Measurements from ENCODE around the gene GPRC5C. TPM values are rescaled to one million over a fixed set of nuclear protein-coding genes. Genes with fewer than 3 reads are reported as not detected.

The GPRC5C gene
- total and polyA plus RNA-seq, 9 of the 15 experiments (the other 6 are each of a cell fraction or from before 2014, with no cell fraction given) = 0.28 to 9.0 (median 4.1) TPM

- TF ChIP-seq CEBPG (CRISPR knock-in tag; IDR thresholded peaks at IDR 0.05) = no peak
- no peak for TF ChIP-seq CEBPG (tag; conservative IDR thresholded peaks at IDR 0.05 in 1 of 2, IDR thresholded peaks at IDR 0.05 in 1 of 2)
- no peak for TF ChIP-seq CREB3L1 (IDR thresholded peaks at IDR 0.05; ENCODE audit: borderline replicate concordance, low read depth)
- TF ChIP-seq ZNF146 (CRISPR knock-in tag; IDR thresholded peaks at IDR 0.05; ENCODE audit: unreplicated experiment) = no peak
- no peak for TF ChIP-seq TBL1XR1 (IDR thresholded peaks at IDR 0.05; ENCODE audit: low read length in 2 of 2)
- peak; percentile 43; the same call in 1 of the 2 replicates for TF ChIP-seq C11orf30 (IDR thresholded peaks at IDR 0.05; ENCODE audit: low read depth)
- TF ChIP-seq SOX6 (IDR thresholded peaks at IDR 0.05) = no peak
- no peak for TF ChIP-seq CREBBP (IDR thresholded peaks at IDR 0.05; ENCODE audit: low read depth, low read length)
- peak; percentile 30; the same call in 1 of the 2 replicates for TF ChIP-seq USF2 (CRISPR knock-in tag; IDR thresholded peaks at IDR 0.05)
- no peak for TF ChIP-seq WHSC1 (IDR thresholded peaks at IDR 0.05; ENCODE audit: low read length)
- TF ChIP-seq BRD9 (IDR thresholded peaks at IDR 0.05; ENCODE audit: low read depth, partially characterized antibody) = no peak
- no peak for TF ChIP-seq ZNF143 (CRISPR knock-in tag; IDR thresholded peaks at IDR 0.05)
- TF ChIP-seq TRIM24 (IDR thresholded peaks at IDR 0.05) = no peak
- no peak for TF ChIP-seq ZNF518B (CRISPR knock-in tag; IDR thresholded peaks at IDR 0.05)
- TF ChIP-seq RERE (CRISPR knock-in tag; IDR thresholded peaks at IDR 0.05; ENCODE audit: borderline replicate concordance) = no peak
- TF ChIP-seq ILK (tag; IDR thresholded peaks at IDR 0.05; ENCODE audit: borderline replicate concordance, low read depth) = no peak
- TF ChIP-seq KDM4B (IDR thresholded peaks at IDR 0.05; ENCODE audit: borderline replicate concordance in 2 of 2, low read depth in 1 of 2) = no peak
- no peak for TF ChIP-seq ZNF445 (CRISPR knock-in tag; IDR thresholded peaks at IDR 0.05; ENCODE audit: low read depth)
These were observed 7.8 kb upstream of the GPRC5C start (continued) for GRCh38 chr17:74424117-74424516.
